ENCODE data around the gene SCGB1D1.
A peak's percentile ranks its signal among the peaks of the same experiment; 100 is the strongest.

Gene SCGB1D1

GRCh38 chr11:62237499-62237898, 47.5 kb downstream of the SCGB1D1 start:
- DNase-seq, result no peak

GRCh38 chr11:62238151-62238550, 48.1 kb downstream of the SCGB1D1 start:
- no peak for DNase-seq

- no peak for DNase-seq
These were observed 51.1 kb downstream of the SCGB1D1 start for GRCh38 chr11:62241095-62241494.

GRCh38 chr11:62242021-62242420, 52.0 kb downstream of the SCGB1D1 start, which contains the start of gene SCGB1D2:
Gene SCGB1D2 (plus strand): TSS chr11:62242239. CDS start chr11:62242308, 69 bp downstream.
- peak in 1 of 2 experiments; percentile 48 for DNase-seq
